H9 (cell line): Measurements from ENCODE around the gene GID8. TPM values are rescaled to one million over a fixed set of nuclear protein-coding genes. Genes with fewer than 3 reads are reported as not detected.

Experiments
- DNase-seq: peaks from one replicate; pipeline ENCODE4 v3.0.0-alpha.2; 2017
- H2AFZ ChIP-seq: one replicate; pipeline ENCODE4 v1.6.1; 2013; ENCODE audit warnings: mild to moderate bottlenecking, low read length, control low read depth, moderate library complexity
- H2AK5ac ChIP-seq: 2 replicates; pipeline ENCODE4 v1.6.1; 2013; ENCODE audit warnings: low read length, control low read depth, mixed read lengths; ENCODE audit not compliant: insufficient read length
- H2BK120ac ChIP-seq: one replicate; pipeline ENCODE4 v1.6.1; 2013; ENCODE audit warnings: low read depth, mild to moderate bottlenecking, low read length, control low read depth, inconsistent platforms; ENCODE audit not compliant: poor library complexity, severe bottlenecking
- H2BK12ac ChIP-seq: 2 replicates; pipeline ENCODE4 v1.6.1; 2013; ENCODE audit warnings: low read length, control low read depth, mixed read lengths, low read depth; ENCODE audit not compliant: insufficient read length
- H2BK15ac ChIP-seq: 2 replicates; pipeline ENCODE4 v1.6.1; 2013; ENCODE audit warnings: low read depth, low read length, control low read depth
- H2BK20ac ChIP-seq: one replicate; pipeline ENCODE4 v1.6.1; 2013; ENCODE audit warnings: low read depth, mild to moderate bottlenecking, low read length, control low read depth, inconsistent platforms; ENCODE audit not compliant: poor library complexity, severe bottlenecking
- H2BK5ac ChIP-seq: 2 replicates; pipeline ENCODE4 v1.6.1; 2013; ENCODE audit warnings: low read length, control low read depth, mixed read lengths; ENCODE audit not compliant: insufficient read length
- H3K14ac ChIP-seq: 2 replicates; pipeline ENCODE4 v1.6.1; 2013; ENCODE audit warnings: low read length, control low read depth; ENCODE audit not compliant: insufficient read depth
- H3K18ac ChIP-seq: 2 replicates; pipeline ENCODE4 v1.6.1; 2013; ENCODE audit warnings: low read depth, mild to moderate bottlenecking, mixed read lengths, low read length, control low read depth; ENCODE audit not compliant: insufficient read length
- H3K23ac ChIP-seq: 2 replicates; pipeline ENCODE4 v1.6.1; 2013; ENCODE audit warnings: low read length, control low read depth, mixed read lengths, low read depth; ENCODE audit not compliant: insufficient read length
- H3K23me2 ChIP-seq: 2 replicates; pipeline ENCODE4 v1.6.1; 2013; ENCODE audit warnings: low read depth, mild to moderate bottlenecking, mixed read lengths, low read length, control low read depth; ENCODE audit not compliant: insufficient read length, poor library complexity, severe bottlenecking
- H3K27ac ChIP-seq: 2 replicates; pipeline ENCODE4 v1.5.1; 2013; ENCODE audit warnings: low read length, control low read depth, mixed read lengths, low read depth; ENCODE audit not compliant: insufficient read length
- H3K27me3 ChIP-seq: 2 replicates; pipeline ENCODE4 v1.6.1; 2013; ENCODE audit warnings: low read length, control low read depth, inconsistent platforms; ENCODE audit not compliant: insufficient read depth
- H3K4ac ChIP-seq: 2 replicates; pipeline ENCODE4 v1.6.1; 2013; ENCODE audit warnings: low read depth, mild to moderate bottlenecking, control low read depth, inconsistent platforms, low read length, moderate library complexity
- H3K4me1 ChIP-seq: 2 replicates; pipeline ENCODE4 v1.6.1; 2013; ENCODE audit warnings: low read length, control low read depth, inconsistent platforms; ENCODE audit not compliant: insufficient read depth
- H3K4me2 ChIP-seq: 2 replicates; pipeline ENCODE4 v1.6.1; 2013; ENCODE audit warnings: low read length, control low read depth, mixed read lengths; ENCODE audit not compliant: insufficient read length, insufficient read depth
- H3K56ac ChIP-seq: 2 replicates; pipeline ENCODE4 v1.6.1; 2013; ENCODE audit warnings: low read depth, mild to moderate bottlenecking, mixed read lengths, low read length, control low read depth; ENCODE audit not compliant: insufficient read length
- H3K79me1 ChIP-seq: 2 replicates; pipeline ENCODE4 v1.6.1; 2013; ENCODE audit warnings: low read depth, mild to moderate bottlenecking, moderate library complexity, low read length, control low read depth, inconsistent platforms; ENCODE audit not compliant: insufficient read depth, poor library complexity, severe bottlenecking
- H3K79me2 ChIP-seq: 2 replicates; pipeline ENCODE4 v1.6.1; 2013; ENCODE audit warnings: low read length, control low read depth, inconsistent platforms; ENCODE audit not compliant: insufficient read depth
- H3K9ac ChIP-seq: 2 replicates; pipeline ENCODE4 v1.6.1; 2013; ENCODE audit warnings: low read length, control low read depth, mixed read lengths; ENCODE audit not compliant: insufficient read length; ENCODE audit errors: extremely low read depth
- H3K9me3 ChIP-seq: one replicate; pipeline ENCODE4 v1.6.1; 2013; ENCODE audit warnings: low read depth, low read length, inconsistent platforms; ENCODE audit not compliant: control insufficient read depth
- H3T11ph ChIP-seq: one replicate; pipeline ENCODE4 v1.6.1; 2013; ENCODE audit warnings: mild to moderate bottlenecking, low read length, control low read depth, inconsistent platforms
- H4K20me1 ChIP-seq: one replicate; pipeline ENCODE4 v1.6.1; 2013; ENCODE audit not compliant: control insufficient read depth, insufficient read length, insufficient read depth
- H4K5ac ChIP-seq: 2 replicates; pipeline ENCODE4 v1.6.1; 2013; ENCODE audit warnings: low read depth, mild to moderate bottlenecking, mixed read lengths, low read length, control low read depth; ENCODE audit not compliant: insufficient read length
- H4K8ac ChIP-seq: replicated peaks from 2 replicates; pipeline ENCODE4 v1.6.1; 2013; ENCODE audit warnings: low read length, control low read depth, mixed read lengths, low read depth; ENCODE audit not compliant: insufficient read length
- H4K91ac ChIP-seq: 2 replicates; pipeline ENCODE4 v1.6.1; 2013; ENCODE audit warnings: low read depth, mild to moderate bottlenecking, moderate library complexity, mixed read lengths, low read length, control low read depth; ENCODE audit not compliant: insufficient read length
- H3K27ac Mint-ChIP-seq, 3 experiments: 2 replicates in 2 of 3; 3 replicates in 1 of 3; pipeline ENCODE4 v1.8.0; 2020 to 2021; ENCODE audit warnings: mixed read lengths in 3 of 3, mild to moderate bottlenecking in 1 of 3, moderate library complexity in 1 of 3
- H3K27me3 Mint-ChIP-seq: 2 replicates; pipeline ENCODE4 v1.8.0; 2021; ENCODE audit warnings: low read depth, mild to moderate bottlenecking, moderate library complexity, mixed read lengths
- H3K36me3 Mint-ChIP-seq, 3 experiments: 2 replicates in 2 of 3; 3 replicates in 1 of 3; pipeline ENCODE4 v1.8.0; 2020 to 2021; ENCODE audit warnings: low read depth in 3 of 3, mixed read lengths in 3 of 3; ENCODE audit not compliant: insufficient read depth in 1 of 3
- H3K4me1 Mint-ChIP-seq, 2 experiments: 2 replicates each; pipeline ENCODE4 v1.8.0; 2020; ENCODE audit warnings: mixed read lengths in 2 of 2
- H3K4me3 Mint-ChIP-seq, 2 experiments: 2 replicates in 1 of 2; 3 replicates in 1 of 2; pipeline ENCODE4 v1.8.0; 2020 to 2021; ENCODE audit warnings: mild to moderate bottlenecking in 2 of 2, mixed read lengths in 2 of 2, moderate library complexity in 1 of 2
- H3K9me3 Mint-ChIP-seq, 2 experiments: 2 replicates in 1 of 2; 3 replicates in 1 of 2; pipeline ENCODE4 v1.8.0; 2020; ENCODE audit warnings: mild to moderate bottlenecking in 2 of 2, mixed read lengths in 2 of 2, moderate library complexity in 1 of 2
- CTCF ChIP-seq: fragments of 200-600 bp; sonication (generic); conservative IDR thresholded peaks from 3 replicates; pipeline ENCODE4 v1.8.0; 2021; ENCODE audit warnings: antibody characterized with exemption, mild to moderate bottlenecking
- WGBS: extraction: QIAGEN DNeasy Blood & Tissue Kit; methylation state at CpG from one replicate; pipeline ENCODE4 v1.1.7; 2013; ENCODE audit warnings: missing lambda C conversion rate, low lambda C conversion rate, mixed read lengths; ENCODE audit not compliant: insufficient read length; ENCODE audit errors: extremely low coverage; 5-methylcytosine and 5-hydroxymethylcytosine counted together
- total RNA-seq: library from RNA; stranded (reverse); gene quantifications from 2 replicates; pipeline ENCODE4 v1.2.1, GENCODE V29; 2021

GID8 gene
- total RNA-seq, 1 experiment from 2014 or later = 60.9 TPM

GRCh38 chr20:62976886-62977285 is 38.9 kb downstream of the GID8 start:
- no peak for DNase-seq
- Histone ChIP-seq H2BK12ac (no peak overlapping the region), H3K4ac (no peak overlapping the region), H3T11ph (no peak overlapping the region), H4K5ac (no peak overlapping the region), H2BK15ac (no peak overlapping the region), H3K4me2 (no peak overlapping the region), H3K27me3 (peaks cover 7% of the 10 kb centered on the region; the same call in 1 of the 2 replicates), H3K79me2 (no peaks in the 10 kb centered on the region), H4K20me1 (no peaks in the 10 kb centered on the region), H2BK20ac (no peak overlapping the region), H4K8ac (no peak overlapping the region), H3K14ac (no peak overlapping the region), H4K91ac (no peak overlapping the region), H3K79me1 (no peaks in the 10 kb centered on the region), H3K27ac (no peak overlapping the region), H3K56ac (no peak overlapping the region), H3K9me3 (no peaks in the 10 kb centered on the region), H2AK5ac (no peak overlapping the region), H2BK120ac (no peak overlapping the region), H3K18ac (no peak overlapping the region), H2AFZ (no peak overlapping the region), H3K23ac (no peak overlapping the region), H3K9ac (no peak overlapping the region), H2BK5ac (no peak overlapping the region), H3K4me1 (peaks cover 6% of the 10 kb centered on the region), H3K23me2 (peaks cover 3% of the 10 kb centered on the region)
- peaks cover 0 to 1% (median 0%) of the 10 kb centered on the region in 3 experiments; a peak in 1 of 7 replicates for H3K36me3 Mint-ChIP-seq
- H3K27ac Mint-ChIP-seq = no peak overlapping the region
- peaks cover 0 to under 1% of the 10 kb centered on the region in 2 experiments; a peak in 1 of 5 replicates for H3K9me3 Mint-ChIP-seq
- no CpG with 5 or more reads among the region's 16 CpGs for WGBS
- TF ChIP-seq CTCF = no peak
- no peak overlapping the region for H3K4me3 Mint-ChIP-seq
- H3K27me3 Mint-ChIP-seq = peaks cover 49% of the 10 kb centered on the region
- peaks cover 26 to 47% of the 10 kb centered on the region in 2 experiments for H3K4me1 Mint-ChIP-seq
